AG04449 (cell line): ENCODE measurements around the gene FZD1.

Experiments used
- CTCF ChIA-PET: fragments of 350-600 bp; formaldehyde crosslinking; extraction: SDS; loops from one replicate; lab custom pipeline; 2021; ENCODE audit warnings: antibody characterized with exemption; lab: Yijun Ruan, JAX
- POLR2A ChIA-PET: fragments of 400-600, 350-600 bp; formaldehyde crosslinking; extraction: SDS; loops from one replicate; lab custom pipeline; 2020; ENCODE audit warnings: antibody characterized with exemption, inconsistent platforms; lab: Yijun Ruan, JAX
- DNase-seq: peaks from one replicate; pipeline ENCODE4 v3.0.0-alpha.2; 2010; ENCODE audit warnings: low read depth, low spot score
- H3K4me3 ChIP-seq: 2 replicates; pipeline ENCODE4 v1.5.1; 2011; ENCODE audit warnings: low read depth, mild to moderate bottlenecking, control low read depth, low read length
- CTCF ChIP-seq: IDR thresholded peaks from one replicate; pipeline ENCODE4 v1.5.1; 2011; ENCODE audit warnings: mild to moderate bottlenecking, moderate library complexity, low read length, control low read depth, inconsistent platforms; ENCODE audit not compliant: insufficient read depth; ENCODE audit errors: missing control alignments

The FZD1 gene

GRCh38 chr7:91280604-91281003 is 16.4 kb downstream of the FZD1 start:
- H3K4me3 ChIP-seq: no peak overlapping the region
- TF ChIP-seq CTCF: no peak
- POLR2A ChIA-PET: no interaction called here
- CTCF ChIA-PET: interaction anchor here (1.2 to 1.3 kb wide), 2 partner anchors 198 to 685 kb away, joined by 3 to 4 read pairs; partner anchors contain the start of gene CDK14
- no peak for DNase-seq

GRCh38 chr7:91285696-91286355 is 21.6 kb downstream of the FZD1 start:
- POLR2A ChIA-PET: no interaction called here
- no peak for TF ChIP-seq CTCF
- CTCF ChIA-PET: no interaction called here
- DNase-seq: no peak
- no peak overlapping the region for H3K4me3 ChIP-seq

- ChIA-PET POLR2A (no interaction called here), CTCF (no interaction called here)
- DNase-seq: no peak
- TF ChIP-seq CTCF: no peak
- no peak overlapping the region for H3K4me3 ChIP-seq
Observed at GRCh38 chr7:91286432-91286831, 22.2 kb downstream of the FZD1 start.

GRCh38 chr7:91287371-91288084 is 23.3 kb downstream of the FZD1 start:
- POLR2A ChIA-PET: no interaction called here
- no peak for TF ChIP-seq CTCF
- DNase-seq: no peak
- CTCF ChIA-PET: interaction anchor here (0.8 to 1.2 kb wide), 6 partner anchors 8 to 201 kb away, joined by 3 to 5 read pairs (median 3); no protein-coding TSS in a partner anchor
- no peak overlapping the region for H3K4me3 ChIP-seq

- ChIA-PET CTCF (interaction anchor here (0.6 to 1.2 kb wide), 6 partner anchors 12 to 542 kb away, joined by 3 to 5 read pairs (median 3); no protein-coding TSS in a partner anchor), POLR2A (no interaction called here)
- no peak for DNase-seq
- no peak overlapping the region for H3K4me3 ChIP-seq
- TF ChIP-seq CTCF: no peak
Observed at GRCh38 chr7:91288208-91288824, 24.1 kb downstream of the FZD1 start.
